Measurements from ENCODE around the gene GNAQ.

DNA sequence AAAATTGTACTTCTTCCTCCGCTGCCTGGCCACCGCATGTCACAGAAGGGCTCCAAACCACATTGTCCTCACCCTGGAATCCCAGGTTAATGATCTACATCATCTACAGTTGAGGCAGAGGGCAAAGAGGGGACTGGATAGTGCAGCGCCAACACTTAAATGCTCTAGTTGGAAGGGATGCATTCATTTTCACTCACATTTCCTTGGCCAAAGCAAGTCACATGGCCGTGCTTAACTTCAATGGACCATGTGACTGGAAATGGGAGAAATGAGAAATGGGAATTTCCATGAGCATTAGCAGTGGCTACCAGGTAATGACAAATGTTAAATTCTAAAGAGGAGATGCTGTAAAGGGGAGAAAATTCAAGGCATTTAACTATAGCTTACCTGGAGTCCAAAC, 13.3 kb upstream of the GNAQ start:
- no peak for TF ChIP-seq RNF2 (IDR thresholded peaks at IDR 0.05; ENCODE audit: borderline replicate concordance, low read depth)
- no peak for TF ChIP-seq RAD21 (conservative IDR thresholded peaks at IDR 0.05 in 1 of 2, IDR thresholded peaks at IDR 0.05 in 1 of 2)
- no peak for TF ChIP-seq RFX5 (IDR thresholded peaks at IDR 0.05)
- TF ChIP-seq, protein P1, sequence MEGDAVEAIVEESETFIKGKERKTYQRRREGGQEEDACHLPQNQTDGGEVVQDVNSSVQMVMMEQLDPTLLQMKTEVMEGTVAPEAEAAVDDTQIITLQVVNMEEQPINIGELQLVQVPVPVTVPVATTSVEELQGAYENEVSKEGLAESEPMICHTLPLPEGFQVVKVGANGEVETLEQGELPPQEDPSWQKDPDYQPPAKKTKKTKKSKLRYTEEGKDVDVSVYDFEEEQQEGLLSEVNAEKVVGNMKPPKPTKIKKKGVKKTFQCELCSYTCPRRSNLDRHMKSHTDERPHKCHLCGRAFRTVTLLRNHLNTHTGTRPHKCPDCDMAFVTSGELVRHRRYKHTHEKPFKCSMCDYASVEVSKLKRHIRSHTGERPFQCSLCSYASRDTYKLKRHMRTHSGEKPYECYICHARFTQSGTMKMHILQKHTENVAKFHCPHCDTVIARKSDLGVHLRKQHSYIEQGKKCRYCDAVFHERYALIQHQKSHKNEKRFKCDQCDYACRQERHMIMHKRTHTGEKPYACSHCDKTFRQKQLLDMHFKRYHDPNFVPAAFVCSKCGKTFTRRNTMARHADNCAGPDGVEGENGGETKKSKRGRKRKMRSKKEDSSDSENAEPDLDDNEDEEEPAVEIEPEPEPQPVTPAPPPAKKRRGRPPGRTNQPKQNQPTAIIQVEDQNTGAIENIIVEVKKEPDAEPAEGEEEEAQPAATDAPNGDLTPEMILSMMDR (IDR thresholded peaks at IDR 0.05) = no peak
- TF ChIP-seq, protein P2, sequence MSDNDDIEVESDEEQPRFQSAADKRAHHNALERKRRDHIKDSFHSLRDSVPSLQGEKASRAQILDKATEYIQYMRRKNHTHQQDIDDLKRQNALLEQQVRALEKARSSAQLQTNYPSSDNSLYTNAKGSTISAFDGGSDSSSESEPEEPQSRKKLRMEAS (IDR thresholded peaks at IDR 0.05) = no peak
- no peak for TF ChIP-seq JUN (IDR thresholded peaks at IDR 0.05)
- no peak for TF ChIP-seq NFE2L2 (conservative IDR thresholded peaks at IDR 0.05; ENCODE audit: low read length)
- no peak for TF ChIP-seq POLR2A (IDR thresholded peaks at IDR 0.05; ENCODE audit: low read length)
- TF ChIP-seq, protein P3, sequence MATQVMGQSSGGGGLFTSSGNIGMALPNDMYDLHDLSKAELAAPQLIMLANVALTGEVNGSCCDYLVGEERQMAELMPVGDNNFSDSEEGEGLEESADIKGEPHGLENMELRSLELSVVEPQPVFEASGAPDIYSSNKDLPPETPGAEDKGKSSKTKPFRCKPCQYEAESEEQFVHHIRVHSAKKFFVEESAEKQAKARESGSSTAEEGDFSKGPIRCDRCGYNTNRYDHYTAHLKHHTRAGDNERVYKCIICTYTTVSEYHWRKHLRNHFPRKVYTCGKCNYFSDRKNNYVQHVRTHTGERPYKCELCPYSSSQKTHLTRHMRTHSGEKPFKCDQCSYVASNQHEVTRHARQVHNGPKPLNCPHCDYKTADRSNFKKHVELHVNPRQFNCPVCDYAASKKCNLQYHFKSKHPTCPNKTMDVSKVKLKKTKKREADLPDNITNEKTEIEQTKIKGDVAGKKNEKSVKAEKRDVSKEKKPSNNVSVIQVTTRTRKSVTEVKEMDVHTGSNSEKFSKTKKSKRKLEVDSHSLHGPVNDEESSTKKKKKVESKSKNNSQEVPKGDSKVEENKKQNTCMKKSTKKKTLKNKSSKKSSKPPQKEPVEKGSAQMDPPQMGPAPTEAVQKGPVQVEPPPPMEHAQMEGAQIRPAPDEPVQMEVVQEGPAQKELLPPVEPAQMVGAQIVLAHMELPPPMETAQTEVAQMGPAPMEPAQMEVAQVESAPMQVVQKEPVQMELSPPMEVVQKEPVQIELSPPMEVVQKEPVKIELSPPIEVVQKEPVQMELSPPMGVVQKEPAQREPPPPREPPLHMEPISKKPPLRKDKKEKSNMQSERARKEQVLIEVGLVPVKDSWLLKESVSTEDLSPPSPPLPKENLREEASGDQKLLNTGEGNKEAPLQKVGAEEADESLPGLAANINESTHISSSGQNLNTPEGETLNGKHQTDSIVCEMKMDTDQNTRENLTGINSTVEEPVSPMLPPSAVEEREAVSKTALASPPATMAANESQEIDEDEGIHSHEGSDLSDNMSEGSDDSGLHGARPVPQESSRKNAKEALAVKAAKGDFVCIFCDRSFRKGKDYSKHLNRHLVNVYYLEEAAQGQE (IDR thresholded peaks at IDR 0.05) = no peak
- TF ChIP-seq, protein P4, sequence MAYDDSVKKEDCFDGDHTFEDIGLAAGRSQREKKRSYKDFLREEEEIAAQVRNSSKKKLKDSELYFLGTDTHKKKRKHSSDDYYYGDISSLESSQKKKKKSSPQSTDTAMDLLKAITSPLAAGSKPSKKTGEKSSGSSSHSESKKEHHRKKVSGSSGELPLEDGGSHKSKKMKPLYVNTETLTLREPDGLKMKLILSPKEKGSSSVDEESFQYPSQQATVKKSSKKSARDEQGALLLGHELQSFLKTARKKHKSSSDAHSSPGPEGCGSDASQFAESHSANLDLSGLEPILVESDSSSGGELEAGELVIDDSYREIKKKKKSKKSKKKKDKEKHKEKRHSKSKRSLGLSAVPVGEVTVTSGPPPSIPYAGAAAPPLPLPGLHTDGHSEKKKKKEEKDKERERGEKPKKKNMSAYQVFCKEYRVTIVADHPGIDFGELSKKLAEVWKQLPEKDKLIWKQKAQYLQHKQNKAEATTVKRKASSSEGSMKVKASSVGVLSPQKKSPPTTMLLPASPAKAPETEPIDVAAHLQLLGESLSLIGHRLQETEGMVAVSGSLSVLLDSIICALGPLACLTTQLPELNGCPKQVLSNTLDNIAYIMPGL (CRISPR knock-in tag; IDR thresholded peaks at IDR 0.05; ENCODE audit: borderline replicate concordance) = no peak
- TF ChIP-seq SMC3 (IDR thresholded peaks at IDR 0.05) = no peak
- TF ChIP-seq BHLHE40 (IDR thresholded peaks at IDR 0.05; ENCODE audit: low read depth, low read length) = no peak
